IMR-90 (cell line): ENCODE data around the gene KDM2B. TPM values are rescaled to one million over a fixed set of nuclear protein-coding genes. Genes with fewer than 3 reads are reported as not detected.

Source experiments
- ATAC-seq: fragments of 200-7000 bp; cut with Tn5 transposase; 2 replicates; pipeline ENCODE4 v1.9.1; 2020; ENCODE audit warnings: low read depth, mild to moderate bottlenecking, moderate library complexity
- BruUV-seq: library from RNA; stranded (reverse); fragments of 400-500 nt; replicated peaks from 2 replicates; lab custom pipeline; 2021; lab: Mats Ljungman, UMichigan
- CTCF ChIA-PET: fragments of 300-600 bp; formaldehyde crosslinking; extraction: SDS; loops from one replicate; lab custom pipeline; 2021; ENCODE audit warnings: antibody characterized with exemption; lab: Yijun Ruan, JAX
- POLR2A ChIA-PET: fragments of 300-600 bp; sonication (Branson Sonifier 250); formaldehyde crosslinking; loops from one replicate; lab custom pipeline; 2022; ENCODE audit warnings: antibody characterized with exemption; ENCODE audit not compliant: unreplicated experiment; lab: Charles Lee
- DNase-seq: peaks from one replicate; pipeline ENCODE4 v3.0.0; 2013
- H2AFZ ChIP-seq: replicated peaks from 2 replicates; pipeline ENCODE3; 2013; ENCODE audit warnings: low read length, mild to moderate bottlenecking; ENCODE audit not compliant: poor library complexity
- H2AK5ac ChIP-seq: 2 replicates; pipeline ENCODE4 v1.6.1; 2013; ENCODE audit warnings: low read depth, low read length, inconsistent platforms
- H2AK9ac ChIP-seq: replicated peaks from 2 replicates; pipeline ENCODE3; 2013; ENCODE audit warnings: mild to moderate bottlenecking, low read depth, low read length, moderate library complexity; ENCODE audit not compliant: poor library complexity
- H2BK120ac ChIP-seq: 2 replicates; pipeline ENCODE4 v1.6.1; 2013; ENCODE audit warnings: low read depth, low read length, inconsistent platforms
- H2BK15ac ChIP-seq: 3 replicates; pipeline ENCODE4 v1.6.1; 2013; ENCODE audit warnings: low read depth, low read length, inconsistent platforms
- H2BK20ac ChIP-seq: 2 replicates; pipeline ENCODE4 v1.6.1; 2013; ENCODE audit warnings: low read depth, mild to moderate bottlenecking, inconsistent platforms, low read length, moderate library complexity
- H2BK5ac ChIP-seq: 2 replicates; pipeline ENCODE4 v1.6.1; 2013; ENCODE audit warnings: mild to moderate bottlenecking, low read depth, low read length, inconsistent platforms; ENCODE audit not compliant: poor library complexity, severe bottlenecking
- H3K14ac ChIP-seq: replicated peaks from 2 replicates; pipeline ENCODE4 v1.6.1; 2013; ENCODE audit warnings: low read depth, low read length, inconsistent platforms
- H3K18ac ChIP-seq: 2 replicates; pipeline ENCODE4 v1.6.1; 2013; ENCODE audit warnings: low read depth, low read length, control low read depth
- H3K23ac ChIP-seq: 2 replicates; pipeline ENCODE4 v1.6.1; 2013; ENCODE audit warnings: low read depth, low read length, inconsistent platforms
- H3K27ac ChIP-seq: 2 replicates; pipeline ENCODE4 v1.5.1; 2013; ENCODE audit warnings: mild to moderate bottlenecking, control low read depth, low read length; ENCODE audit not compliant: insufficient read depth
- H3K27me3 ChIP-seq: 2 replicates; pipeline ENCODE4 v1.6.1; 2013; ENCODE audit warnings: low read length; ENCODE audit not compliant: control insufficient read depth, insufficient read depth
- H3K36me3 ChIP-seq: 2 replicates; pipeline ENCODE4 v1.6.1; 2013; ENCODE audit warnings: low read length, mixed read lengths; ENCODE audit not compliant: control insufficient read depth, insufficient read depth
- H3K4ac ChIP-seq: 2 replicates; pipeline ENCODE4 v1.6.1; 2013; ENCODE audit warnings: low read depth, low read length, inconsistent platforms
- H3K4me1 ChIP-seq: 2 replicates; pipeline ENCODE4 v1.6.1; 2013; ENCODE audit warnings: low read length, mixed read lengths; ENCODE audit not compliant: control insufficient read depth, insufficient read depth
- H3K4me2 ChIP-seq: 2 replicates; pipeline ENCODE4 v1.6.1; 2013; ENCODE audit warnings: low read depth, mild to moderate bottlenecking, control low read depth, low read length, moderate library complexity
- H3K4me3 ChIP-seq: 2 replicates; pipeline ENCODE4 v1.5.1; 2013; ENCODE audit warnings: low read depth, mild to moderate bottlenecking, control low read depth, low read length, moderate library complexity; ENCODE audit not compliant: insufficient read depth
- H3K56ac ChIP-seq: 2 replicates; pipeline ENCODE4 v1.6.1; 2013; ENCODE audit warnings: low read length, inconsistent platforms; ENCODE audit not compliant: insufficient read depth; ENCODE audit errors: extremely low read depth
- H3K79me1 ChIP-seq, 2 experiments: 2 replicates each; pipeline ENCODE4 v1.6.1; 2013; ENCODE audit warnings: low read length in 2 of 2, inconsistent platforms in 1 of 2, low read depth in 1 of 2
- H3K9ac ChIP-seq: 2 replicates; pipeline ENCODE4 v1.6.1; 2013; ENCODE audit warnings: low read depth, low read length, control low read depth
- H3K9me1 ChIP-seq: 2 replicates; pipeline ENCODE4 v1.6.1; 2013; ENCODE audit warnings: low read length, inconsistent platforms; ENCODE audit not compliant: insufficient read depth
- H3K9me3 ChIP-seq: 2 replicates; pipeline ENCODE4 v1.6.1; 2013; ENCODE audit warnings: low read length; ENCODE audit not compliant: control insufficient read depth, insufficient read depth
- H4K20me1 ChIP-seq: 2 replicates; pipeline ENCODE4 v1.6.1; 2013; ENCODE audit warnings: low read length, inconsistent platforms; ENCODE audit not compliant: insufficient read depth
- H4K5ac ChIP-seq: 2 replicates; pipeline ENCODE4 v1.6.1; 2013; ENCODE audit warnings: mild to moderate bottlenecking, low read depth, low read length, control low read depth
- H4K8ac ChIP-seq, 2 experiments: 2 replicates each; pipeline ENCODE4 v1.6.1; 2013; ENCODE audit warnings: low read depth in 2 of 2, low read length in 2 of 2, control low read depth in 1 of 2, inconsistent platforms in 1 of 2
- H4K91ac ChIP-seq: 2 replicates; pipeline ENCODE4 v1.6.1; 2013; ENCODE audit warnings: low read depth, low read length, inconsistent platforms; ENCODE audit not compliant: insufficient read depth
- MAZ ChIP-seq: IDR thresholded peaks from 2 replicates; pipeline ENCODE4 v1.6.1; 2012; ENCODE audit warnings: low read depth, mild to moderate bottlenecking, low read length, improper control_type of control experiment, moderate library complexity, borderline replicate concordance
- WGBS, 2 experiments: methylation state at CpG; one replicate each; pipeline versions ENCODE4 v1.1.5 to v1.1.7; 2013; ENCODE audit warnings: missing lambda C conversion rate in 2 of 2; ENCODE audit not compliant: insufficient read length in 1 of 2; ENCODE audit errors: extremely low coverage in 2 of 2; 5-methylcytosine and 5-hydroxymethylcytosine counted together
- dilution Hi-C: fragments of 300-500 bp; cut with HindIII; formaldehyde crosslinking; loops from one replicate; pipeline ENCODE4 v1.14.3; 2018; ENCODE audit warnings: low sequenced_read_pairs; ENCODE audit not compliant: unreplicated experiment
- in situ Hi-C: fragments of 300-500 bp; cut with MboI; formaldehyde crosslinking; loops from 3 replicates; pipeline ENCODE4 v1.14.3; 2019; ENCODE audit warnings: low sequenced_read_pairs, inconsistent platforms, mixed read lengths
- intact Hi-C: fragments of 100-400 bp; cut with micrococcal nuclease; formaldehyde crosslinking; loops from 2 replicates; pipeline ENCODE4 v1.10.0; 2022
- polyA plus RNA-seq, 3 experiments: library from polyadenylated mRNA; depleted of rRNA; stranded (reverse); fragments of >200 nt; gene quantifications; 2 replicates each; pipeline ENCODE4 v1.2.3, GENCODE V29; 2012; ENCODE audit warnings: low replicate concordance in 1 of 3
- total RNA-seq: library from RNA; depleted of rRNA; stranded (reverse); fragments of >200 nt; gene quantifications from 2 replicates; pipeline ENCODE4 v1.2.3, GENCODE V29; 2012

The KDM2B gene
- total and polyA plus RNA-seq, 2 of the 4 experiments (the other 2 are of a cell fraction): 22.6 to 24.2 TPM

DNA sequence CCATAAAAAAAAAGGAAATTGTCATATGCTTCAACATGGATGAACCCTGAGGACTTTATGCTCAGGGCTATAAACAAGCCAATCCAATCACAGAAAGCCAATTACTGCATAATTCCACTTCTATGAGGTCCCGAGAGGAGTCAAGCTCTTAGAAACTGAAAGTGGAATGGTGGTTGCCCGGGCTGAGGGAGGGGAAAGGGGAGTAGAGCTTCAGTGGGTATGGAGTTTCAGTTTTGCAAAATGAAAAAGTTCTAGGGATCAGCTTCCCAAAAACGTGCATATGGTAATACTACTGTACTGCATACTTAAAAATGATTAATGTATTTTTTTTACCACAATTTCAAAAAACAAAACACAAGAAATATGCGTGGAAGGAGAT, 128.9 kb downstream of the KDM2B start:
- CTCF ChIA-PET: no interaction called here
- POLR2A ChIA-PET: no interaction called here
- Histone ChIP-seq H2AK5ac (no peak overlapping the region), H3K9ac (no peak overlapping the region), H3K9me3 (no peaks in the 10 kb centered on the region), H4K91ac (no peak overlapping the region), H2BK5ac (no peak overlapping the region), H2BK20ac (no peak overlapping the region), H3K4ac (no peak overlapping the region), H3K9me1 (peaks cover 13% of the 10 kb centered on the region; the same call in 1 of the 2 replicates), H3K79me1 (peaks cover 32 to 61% of the 10 kb centered on the region in 2 experiments), H4K8ac (no peak overlapping the region), H4K20me1 (peaks cover 31% of the 10 kb centered on the region), H3K56ac (no peak overlapping the region), H3K4me3 (no peak overlapping the region), H3K4me1 (no peaks in the 10 kb centered on the region), H3K36me3 (peaks cover 11% of the 10 kb centered on the region), H3K23ac (no peak overlapping the region), H2BK120ac (no peak overlapping the region), H2AFZ (no peak overlapping the region), H2AK9ac (no peak overlapping the region), H3K27ac (no peak overlapping the region), H3K14ac (no peak overlapping the region), H2BK15ac (no peak overlapping the region), H3K27me3 (no peaks in the 10 kb centered on the region), H3K18ac (no peak overlapping the region), H4K5ac (no peak overlapping the region), H3K4me2 (peak overlapping the region; percentile 36; the same call in 1 of the 2 replicates)
- DNase-seq (no peak), ATAC-seq (peak; percentile 57)
- TF ChIP-seq MAZ: no peak
- in situ Hi-C loops (no loop called here), dilution Hi-C loops (no loop called here), intact Hi-C loops (no loop called here)
- no CpG with 5 or more reads among the region's 4 CpGs for WGBS, 2 experiments
- BruUV-seq: no TSS peak
